Measurements from ENCODE around the gene ATP1A1. TPM values are rescaled to one million over a fixed set of nuclear protein-coding genes. Genes with fewer than 3 reads are reported as not detected.

Gene ATP1A1
- total and polyA plus RNA-seq, 9 donors: 106 to 388 (median 196) TPM

GRCh38 chr1:116365857-116366256 is 7.2 kb upstream of the ATP1A1 start:
- Histone ChIP-seq H3K4me3 (no peak overlapping the region), H3K9me3 (no peaks in the 10 kb centered on the region), H3K36me3 (no peaks in the 10 kb centered on the region), H3K27ac (no peak overlapping the region), H3K4me1 (ENCODE audit: insufficient read depth) (peaks cover 1% of the 10 kb centered on the region), H3K27me3 (no peaks in the 10 kb centered on the region)
- WGBS, 3 donors: 51 to 56% (median 53%) methylated on average over 5 of the region's 5 CpGs
- intact Hi-C loops (cut with DNase I): loop anchor here in 1 of 4 donors (10.0 kb wide), 1 partner anchor 119 kb away; no protein-coding TSS in a partner anchor
- TF ChIP-seq CTCF (IDR thresholded peaks at IDR 0.05) (no peak), POLR2A (IDR thresholded peaks at IDR 0.05) (no peak), EP300 (IDR thresholded peaks at IDR 0.05) (no peak)
- no peak for DNase-seq

GRCh38 chr1:116367256-116367945 is 5.6 kb upstream of the ATP1A1 start:
- Histone ChIP-seq H3K4me3 (no peak overlapping the region), H3K36me3 (no peaks in the 10 kb centered on the region), H3K27me3 (no peaks in the 10 kb centered on the region), H3K27ac (no peak overlapping the region), H3K9me3 (no peaks in the 10 kb centered on the region), H3K4me1 (ENCODE audit: insufficient read depth) (peaks cover 1% of the 10 kb centered on the region)
- 95 to 97% (median 95%) methylated on average over 3 of the region's 3 CpGs for WGBS, 3 donors
- no peak for DNase-seq
- intact Hi-C loops (cut with DNase I): loop anchor here in 1 of 4 donors (10.0 kb wide), 1 partner anchor 117 kb away; no protein-coding TSS in a partner anchor
- TF ChIP-seq POLR2A (IDR thresholded peaks at IDR 0.05) (no peak), EP300 (IDR thresholded peaks at IDR 0.05) (no peak), CTCF (IDR thresholded peaks at IDR 0.05) (no peak)

GRCh38 chr1:116368241-116368640 is 4.8 kb upstream of the ATP1A1 start:
- no peak for DNase-seq
- no peaks in the 10 kb centered on the region for H3K9me3 ChIP-seq
- H3K36me3 ChIP-seq: no peaks in the 10 kb centered on the region
- peaks cover 1% of the 10 kb centered on the region for H3K4me1 ChIP-seq (ENCODE audit: insufficient read depth)
- TF ChIP-seq EP300 (IDR thresholded peaks at IDR 0.05) (no peak), POLR2A (IDR thresholded peaks at IDR 0.05) (no peak), CTCF (IDR thresholded peaks at IDR 0.05) (no peak)
- no peak overlapping the region for H3K4me3 ChIP-seq
- WGBS, 3 donors: 70 to 81% (median 76%) methylated on average over 2 of the region's 2 CpGs
- intact Hi-C loops (cut with DNase I): loop anchor here in 1 of 4 donors (10.0 kb wide), 1 partner anchor 117 kb away; no protein-coding TSS in a partner anchor
- H3K27me3 ChIP-seq: no peaks in the 10 kb centered on the region
- no peak overlapping the region for H3K27ac ChIP-seq

GRCh38 chr1:116370181-116370580 is 2.9 kb upstream of the ATP1A1 start:
- intact Hi-C loops (cut with DNase I): loop anchor here in 3 of 4 donors (5.0 to 10.0 kb wide), 4 partner anchors 107 to 995 kb away; partner anchors contain the start of genes CD58 (in 1 of the 3) and MAN1A2 (in 1 of the 3)
- H3K4me1 ChIP-seq (ENCODE audit: insufficient read depth): peaks cover 3% of the 10 kb centered on the region
- 53 to 64% (median 58%) methylated on average over 2 of the region's 2 CpGs for whole genome bisulfite sequencing, 3 donors
- no peaks in the 10 kb centered on the region for H3K36me3 ChIP-seq
- H3K27ac ChIP-seq: no peak overlapping the region
- no peak for TF ChIP-seq CTCF (IDR thresholded peaks at IDR 0.05)
- TF ChIP-seq POLR2A (IDR thresholded peaks at IDR 0.05): no peak
- no peak for TF ChIP-seq EP300 (IDR thresholded peaks at IDR 0.05)
- H3K4me3 ChIP-seq: no peak overlapping the region
- H3K9me3 ChIP-seq: no peaks in the 10 kb centered on the region
- no peak for DNase-seq
- no peaks in the 10 kb centered on the region for H3K27me3 ChIP-seq

Data from ovary (tissue), 9 donors.